HEK293 (cell line): ENCODE measurements around the gene AGAP5.
"Not testable (repeated sequence)": the region's sequence is repeated elsewhere in the genome, so short reads cannot be mapped to it uniquely, and the experiment has no call there.

Experiments
- CTCF ChIA-PET: fragments of 350-600 bp; formaldehyde crosslinking; extraction: SDS; loops from one replicate; lab custom pipeline; 2021; ENCODE audit warnings: antibody characterized with exemption; lab: Yijun Ruan, JAX
- POLR2A ChIA-PET: fragments of 300-600 bp; formaldehyde crosslinking; extraction: SDS; loops from one replicate; lab custom pipeline; 2020; ENCODE audit warnings: antibody characterized with exemption, inconsistent platforms; lab: Yijun Ruan, JAX
- H3K27ac ChIP-seq: fragments of 200-500 bp; sonication (Bioruptor generic); 2 replicates; pipeline ENCODE4 v1.5.1; 2014; ENCODE audit warnings: low read depth, low read length, control low read depth, inconsistent platforms; ENCODE audit errors: extremely low read depth
- H3K36me3 ChIP-seq, 2 experiments: fragments of 200-500 bp in 1 of 2; sonication (Bioruptor generic) in 1 of 2; 1 replicate in 1 of 2; 2 replicates in 1 of 2; pipeline ENCODE4 v1.5.1; 2014 to 2017; ENCODE audit warnings: inconsistent platforms in 2 of 2, low read length in 2 of 2; ENCODE audit not compliant: control insufficient read depth in 2 of 2, insufficient read depth in 1 of 2
- H3K4me1 ChIP-seq: fragments of 200-500 bp; sonication (Bioruptor generic); 2 replicates; pipeline ENCODE4 v1.5.1; 2014; ENCODE audit warnings: mild to moderate bottlenecking, low read length, inconsistent platforms; ENCODE audit not compliant: control insufficient read depth, insufficient read depth
- H3K4me3 ChIP-seq: 2 replicates; pipeline ENCODE4 v1.5.1; 2011; ENCODE audit warnings: low read depth, mild to moderate bottlenecking, control low read depth, low read length, moderate library complexity
- H3K9me3 ChIP-seq: fragments of 200-500 bp; sonication (Bioruptor generic); 2 replicates; pipeline ENCODE4 v1.5.1; 2014; ENCODE audit warnings: low read depth, low read length, inconsistent platforms; ENCODE audit not compliant: control insufficient read depth, insufficient read depth
- BCL11A ChIP-seq: fragments of 450-650 bp; formaldehyde crosslinking; IDR thresholded peaks from 2 replicates; pipeline ENCODE4 v1.5.1; 2016; ENCODE audit warnings: low read depth, missing biosample characterization, missing genetic modification characterization
- GFI1B ChIP-seq: fragments of 450-650 bp; formaldehyde crosslinking; IDR thresholded peaks from 2 replicates; pipeline ENCODE4 v1.5.1; 2016; ENCODE audit warnings: missing biosample characterization, missing genetic modification characterization
- MZF1 ChIP-seq: fragments of 450-650 bp; formaldehyde crosslinking; IDR thresholded peaks from 2 replicates; pipeline ENCODE4 v1.5.1; 2017; ENCODE audit warnings: missing biosample characterization, missing genetic modification characterization, borderline replicate concordance
- OSR2 ChIP-seq: fragments of 450-650 bp; formaldehyde crosslinking; IDR thresholded peaks from 2 replicates; pipeline ENCODE4 v1.5.1; 2016; ENCODE audit warnings: missing biosample characterization, missing genetic modification characterization
- PRDM1 ChIP-seq: fragments of 450-650 bp; formaldehyde crosslinking; IDR thresholded peaks from 2 replicates; pipeline ENCODE4; 2016; ENCODE audit warnings: missing biosample characterization, missing genetic modification characterization
- SP2 ChIP-seq: fragments of 450-650 bp; formaldehyde crosslinking; IDR thresholded peaks from 2 replicates; pipeline ENCODE4 v1.5.1; 2016; ENCODE audit warnings: missing biosample characterization, missing genetic modification characterization
- ZBTB48 ChIP-seq: fragments of 450-650 bp; formaldehyde crosslinking; IDR thresholded peaks from 2 replicates; pipeline ENCODE4 v1.5.1; 2016; ENCODE audit warnings: missing biosample characterization, missing genetic modification characterization
- ZFHX2 ChIP-seq: fragments of 450-650 bp; formaldehyde crosslinking; conservative IDR thresholded peaks from 2 replicates; pipeline ENCODE4 v1.5.1; 2016; ENCODE audit warnings: missing biosample characterization, missing genetic modification characterization
- ZFP69B ChIP-seq: fragments of 450-650 bp; formaldehyde crosslinking; IDR thresholded peaks from 2 replicates; pipeline ENCODE4 v1.5.1; 2016; ENCODE audit warnings: missing biosample characterization, missing genetic modification characterization
- ZNF146 ChIP-seq: fragments of 450-650 bp; formaldehyde crosslinking; IDR thresholded peaks from 2 replicates; pipeline ENCODE4 v1.5.1; 2016; ENCODE audit warnings: missing biosample characterization, missing genetic modification characterization
- ZNF24 ChIP-seq: fragments of 450-650 bp; formaldehyde crosslinking; IDR thresholded peaks from 2 replicates; pipeline ENCODE4 v1.5.1; 2016; ENCODE audit warnings: missing biosample characterization, missing genetic modification characterization
- ZNF341 ChIP-seq: fragments of 450-650 bp; formaldehyde crosslinking; IDR thresholded peaks from 2 replicates; pipeline ENCODE4; 2016; ENCODE audit warnings: low read depth, missing biosample characterization, missing genetic modification characterization
- ZNF473 ChIP-seq: fragments of 450-650 bp; formaldehyde crosslinking; IDR thresholded peaks from 2 replicates; pipeline ENCODE4 v1.5.1; 2017; ENCODE audit warnings: missing biosample characterization, missing genetic modification characterization
- ZNF560 ChIP-seq: fragments of 450-650 bp; formaldehyde crosslinking; IDR thresholded peaks from 2 replicates; pipeline ENCODE4 v1.5.1; 2017; ENCODE audit warnings: missing biosample characterization, missing genetic modification characterization, borderline replicate concordance
- ZNF561 ChIP-seq: fragments of 450-650 bp; IDR thresholded peaks from 2 replicates; pipeline ENCODE4 v1.5.1; 2018; ENCODE audit warnings: missing biosample characterization, missing genetic modification characterization, borderline replicate concordance
- ZNF600 ChIP-seq: fragments of 450-650 bp; formaldehyde crosslinking; IDR thresholded peaks from 2 replicates; pipeline ENCODE4 v1.5.1; 2016; ENCODE audit warnings: missing biosample characterization, missing genetic modification characterization
- ZNF777 ChIP-seq: fragments of 450-650 bp; formaldehyde crosslinking; IDR thresholded peaks from 2 replicates; pipeline ENCODE4 v1.5.1; 2017; ENCODE audit warnings: missing biosample characterization, missing genetic modification characterization, borderline replicate concordance
- TF ChIP-seq, protein P1 (sequence below): fragments of 450-650 bp; formaldehyde crosslinking; IDR thresholded peaks from 2 replicates; pipeline ENCODE4 v1.5.1; 2017; ENCODE audit warnings: missing biosample characterization, missing genetic modification characterization
- TF ChIP-seq, protein P2 (sequence below): fragments of 450-650 bp; formaldehyde crosslinking; IDR thresholded peaks from 2 replicates; pipeline ENCODE4 v1.5.1; 2016; ENCODE audit warnings: missing biosample characterization, missing genetic modification characterization
- TF ChIP-seq, protein P3 (sequence below): fragments of 450-650 bp; formaldehyde crosslinking; IDR thresholded peaks from 2 replicates; pipeline ENCODE4 v1.5.1; 2017; ENCODE audit warnings: missing biosample characterization, missing genetic modification characterization
- TF ChIP-seq, protein P4 (sequence below): fragments of 450-650 bp; formaldehyde crosslinking; IDR thresholded peaks from 2 replicates; pipeline ENCODE4 v1.5.1; 2016; ENCODE audit warnings: missing biosample characterization, missing genetic modification characterization

AGAP5 gene

DNA sequence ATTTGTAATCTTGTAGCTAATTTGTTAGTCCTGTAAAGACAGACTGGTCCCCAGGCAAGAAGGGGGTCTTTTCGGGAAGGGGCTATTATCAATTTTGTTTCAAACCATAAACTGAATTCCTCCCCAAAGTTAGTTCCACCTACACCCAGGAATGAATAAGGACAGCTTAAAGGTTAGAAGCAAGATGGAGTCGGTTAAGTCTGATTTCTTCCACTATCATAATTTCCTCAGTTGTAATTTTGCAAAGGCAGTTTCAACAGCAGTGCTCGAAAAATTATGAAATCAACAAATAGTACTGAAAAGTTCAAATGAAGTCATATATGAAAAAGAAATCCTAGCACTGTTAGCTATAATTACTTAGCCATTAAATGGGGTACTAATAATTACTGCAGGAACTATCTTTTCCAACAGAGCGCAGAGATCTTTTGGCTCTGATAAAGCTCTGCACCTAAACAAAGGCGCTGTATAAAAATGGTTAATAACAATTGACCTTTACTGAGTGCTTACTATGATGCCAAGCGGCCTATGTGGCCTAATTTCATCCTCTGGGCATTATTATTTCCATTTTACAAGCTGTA, 45.5 kb upstream of the AGAP5 start (continued):
- no peak for TF ChIP-seq ZBTB48
- TF ChIP-seq ZNF561 (tag by site-specific recombination): no peak
- TF ChIP-seq, protein P1, sequence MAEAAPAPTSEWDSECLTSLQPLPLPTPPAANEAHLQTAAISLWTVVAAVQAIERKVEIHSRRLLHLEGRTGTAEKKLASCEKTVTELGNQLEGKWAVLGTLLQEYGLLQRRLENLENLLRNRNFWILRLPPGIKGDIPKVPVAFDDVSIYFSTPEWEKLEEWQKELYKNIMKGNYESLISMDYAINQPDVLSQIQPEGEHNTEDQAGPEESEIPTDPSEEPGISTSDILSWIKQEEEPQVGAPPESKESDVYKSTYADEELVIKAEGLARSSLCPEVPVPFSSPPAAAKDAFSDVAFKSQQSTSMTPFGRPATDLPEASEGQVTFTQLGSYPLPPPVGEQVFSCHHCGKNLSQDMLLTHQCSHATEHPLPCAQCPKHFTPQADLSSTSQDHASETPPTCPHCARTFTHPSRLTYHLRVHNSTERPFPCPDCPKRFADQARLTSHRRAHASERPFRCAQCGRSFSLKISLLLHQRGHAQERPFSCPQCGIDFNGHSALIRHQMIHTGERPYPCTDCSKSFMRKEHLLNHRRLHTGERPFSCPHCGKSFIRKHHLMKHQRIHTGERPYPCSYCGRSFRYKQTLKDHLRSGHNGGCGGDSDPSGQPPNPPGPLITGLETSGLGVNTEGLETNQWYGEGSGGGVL (tag by site-specific recombination): no peak
- no peak for TF ChIP-seq ZNF146
- no peak for TF ChIP-seq PRDM1 (tag by site-specific recombination)

DNA sequence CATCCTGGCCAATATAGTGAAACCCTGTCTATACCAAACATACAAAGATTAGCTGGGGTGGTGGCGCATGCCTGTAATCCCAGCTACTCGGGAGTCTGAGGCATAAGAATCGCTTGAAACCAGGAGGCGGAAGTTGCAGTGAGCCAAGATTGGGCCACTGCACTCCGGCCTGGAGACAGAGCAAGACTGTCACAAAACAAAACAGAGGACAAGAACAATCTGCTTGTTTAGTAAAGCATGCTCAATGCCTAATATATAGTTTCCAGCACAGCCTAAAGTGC, 44.5 kb upstream of the AGAP5 start:
- H3K4me3 ChIP-seq: no peak overlapping the region
- CTCF ChIA-PET: no interaction called here

DNA sequence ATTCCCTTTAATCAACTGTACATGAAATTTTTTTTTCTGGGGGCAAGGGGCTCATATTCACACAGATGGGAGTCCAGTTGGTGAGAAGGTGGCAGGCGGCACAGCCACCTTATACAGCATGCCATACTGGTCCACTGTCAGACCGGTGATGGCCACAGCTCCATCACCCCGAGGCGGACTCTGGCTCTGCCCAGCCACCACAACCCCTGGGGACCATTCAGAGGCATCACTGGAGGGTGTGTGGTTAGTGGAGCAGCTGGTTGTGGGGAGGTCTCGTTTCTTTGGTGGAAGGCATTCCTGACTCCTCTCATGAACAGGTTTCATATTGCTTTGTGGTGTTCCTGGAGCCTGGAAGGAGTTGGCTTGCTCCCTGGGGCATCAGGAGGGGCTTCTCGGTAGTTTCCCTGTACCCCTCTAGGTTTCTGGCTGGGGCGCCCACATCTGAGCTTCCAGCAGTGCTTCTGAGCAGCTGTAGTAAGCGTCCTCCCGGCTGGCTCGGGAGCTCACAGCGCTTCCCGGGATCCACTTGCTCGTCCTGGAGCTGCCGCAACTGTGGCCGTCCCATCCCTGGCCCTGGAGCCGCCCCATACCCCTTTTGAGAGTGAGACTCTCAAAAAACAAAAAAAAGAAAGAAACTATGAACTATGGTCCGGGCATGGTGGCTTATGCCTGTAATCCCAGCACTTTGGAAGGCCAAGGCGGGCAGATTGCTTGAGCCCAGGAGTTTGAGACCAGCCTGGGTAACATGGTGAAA, 42.8 kb upstream of the AGAP5 start:
- H3K4me1 ChIP-seq, H3K27ac ChIP-seq, H3K4me3 ChIP-seq, H3K9me3 ChIP-seq: not testable (repeated sequence)
- CTCF ChIA-PET: interaction anchor here (0.6 kb wide), 1 partner anchor 277 kb away, joined by 3 read pairs; no protein-coding TSS in a partner anchor
- peaks cover 0 to 12% of the 10 kb centered on the region in 2 experiments; a peak in 2 of 3 replicates for H3K36me3 ChIP-seq
- POLR2A ChIA-PET: interaction anchor here (0.6 to 5.4 kb wide), 3 partner anchors 10 to 139 kb away, joined by 3 to 48 read pairs (median 3); no protein-coding TSS in a partner anchor

More for the DNA sequence above, 44.5 kb upstream of the AGAP5 start:
- no peak for TF ChIP-seq ZNF600 (tag by site-specific recombination)
- TF ChIP-seq, protein P2, sequence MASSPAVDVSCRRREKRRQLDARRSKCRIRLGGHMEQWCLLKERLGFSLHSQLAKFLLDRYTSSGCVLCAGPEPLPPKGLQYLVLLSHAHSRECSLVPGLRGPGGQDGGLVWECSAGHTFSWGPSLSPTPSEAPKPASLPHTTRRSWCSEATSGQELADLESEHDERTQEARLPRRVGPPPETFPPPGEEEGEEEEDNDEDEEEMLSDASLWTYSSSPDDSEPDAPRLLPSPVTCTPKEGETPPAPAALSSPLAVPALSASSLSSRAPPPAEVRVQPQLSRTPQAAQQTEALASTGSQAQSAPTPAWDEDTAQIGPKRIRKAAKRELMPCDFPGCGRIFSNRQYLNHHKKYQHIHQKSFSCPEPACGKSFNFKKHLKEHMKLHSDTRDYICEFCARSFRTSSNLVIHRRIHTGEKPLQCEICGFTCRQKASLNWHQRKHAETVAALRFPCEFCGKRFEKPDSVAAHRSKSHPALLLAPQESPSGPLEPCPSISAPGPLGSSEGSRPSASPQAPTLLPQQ (tag by site-specific recombination): no peak
- no peak for TF ChIP-seq OSR2
- TF ChIP-seq ZNF341: no peak
- no peak for TF ChIP-seq ZNF24 (tag by site-specific recombination)
- TF ChIP-seq SP2 (tag by site-specific recombination): no peak
- no peak for TF ChIP-seq ZFP69B
- TF ChIP-seq BCL11A (tag by site-specific recombination): no peak
- TF ChIP-seq ZNF777 (tag by site-specific recombination): no peak
- TF ChIP-seq ZFHX2 (tag by site-specific recombination): no peak
- TF ChIP-seq ZNF560 (tag by site-specific recombination): no peak
- H3K27ac ChIP-seq: no peak overlapping the region
- POLR2A ChIA-PET: interaction anchor here (1.1 to 5.4 kb wide), 4 partner anchors 8 to 268 kb away, joined by 3 to 48 read pairs (median 14); a partner anchor contains a TSS
- peaks cover 4 to 22% of the 10 kb centered on the region in 2 experiments; a peak in 2 of 3 replicates for H3K36me3 ChIP-seq
- H3K9me3 ChIP-seq: no peaks in the 10 kb centered on the region
- H3K4me1 ChIP-seq: no peaks in the 10 kb centered on the region

DNA sequence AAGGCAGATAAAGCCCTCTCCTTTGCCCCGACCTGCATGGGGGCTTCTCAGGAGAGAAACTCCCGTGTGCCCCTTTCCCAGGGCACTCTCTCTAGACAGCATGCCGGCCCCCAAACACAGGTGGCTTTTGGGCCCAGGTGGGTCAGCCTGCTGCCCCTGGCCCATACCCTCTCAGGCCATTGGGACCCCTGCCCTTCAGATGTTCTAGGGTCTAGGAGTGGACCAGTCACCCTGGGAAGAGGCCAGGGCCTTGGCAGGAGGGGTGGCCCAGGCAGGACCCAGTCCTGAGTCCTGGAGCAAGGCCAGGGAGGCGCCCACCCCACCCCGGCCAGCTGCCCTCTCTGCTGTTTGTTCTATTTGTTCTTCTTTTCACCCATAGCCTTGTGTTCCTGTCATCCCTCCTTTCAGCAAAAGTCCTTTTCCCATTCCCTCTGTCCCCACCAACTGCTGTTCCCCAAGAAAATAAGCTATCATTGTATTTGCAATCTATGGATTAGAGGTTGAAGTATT, 36.9 kb upstream of the AGAP5 start:
- TF ChIP-seq, protein P3, sequence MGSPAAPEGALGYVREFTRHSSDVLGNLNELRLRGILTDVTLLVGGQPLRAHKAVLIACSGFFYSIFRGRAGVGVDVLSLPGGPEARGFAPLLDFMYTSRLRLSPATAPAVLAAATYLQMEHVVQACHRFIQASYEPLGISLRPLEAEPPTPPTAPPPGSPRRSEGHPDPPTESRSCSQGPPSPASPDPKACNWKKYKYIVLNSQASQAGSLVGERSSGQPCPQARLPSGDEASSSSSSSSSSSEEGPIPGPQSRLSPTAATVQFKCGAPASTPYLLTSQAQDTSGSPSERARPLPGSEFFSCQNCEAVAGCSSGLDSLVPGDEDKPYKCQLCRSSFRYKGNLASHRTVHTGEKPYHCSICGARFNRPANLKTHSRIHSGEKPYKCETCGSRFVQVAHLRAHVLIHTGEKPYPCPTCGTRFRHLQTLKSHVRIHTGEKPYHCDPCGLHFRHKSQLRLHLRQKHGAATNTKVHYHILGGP: no peak
- TF ChIP-seq ZNF473 (tag by site-specific recombination) (no peak), MZF1 (tag by site-specific recombination) (no peak), PRDM1 (tag by site-specific recombination) (no peak), GFI1B (tag by site-specific recombination) (no peak)
- TF ChIP-seq, protein P4, sequence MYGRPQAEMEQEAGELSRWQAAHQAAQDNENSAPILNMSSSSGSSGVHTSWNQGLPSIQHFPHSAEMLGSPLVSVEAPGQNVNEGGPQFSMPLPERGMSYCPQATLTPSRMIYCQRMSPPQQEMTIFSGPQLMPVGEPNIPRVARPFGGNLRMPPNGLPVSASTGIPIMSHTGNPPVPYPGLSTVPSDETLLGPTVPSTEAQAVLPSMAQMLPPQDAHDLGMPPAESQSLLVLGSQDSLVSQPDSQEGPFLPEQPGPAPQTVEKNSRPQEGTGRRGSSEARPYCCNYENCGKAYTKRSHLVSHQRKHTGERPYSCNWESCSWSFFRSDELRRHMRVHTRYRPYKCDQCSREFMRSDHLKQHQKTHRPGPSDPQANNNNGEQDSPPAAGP (tag by site-specific recombination): no peak
- Histone ChIP-seq H3K27ac (no peak overlapping the region), H3K36me3 (peaks cover 0 to 28% of the 10 kb centered on the region in 2 experiments; a peak in 2 of 3 replicates), H3K4me3 (no peak overlapping the region), H3K4me1 (no peaks in the 10 kb centered on the region), H3K9me3 (no peaks in the 10 kb centered on the region)
- ChIA-PET POLR2A (interaction anchor here (2.6 kb wide), 1 partner anchor 9 kb away, joined by 11 read pairs; the partner anchor contains the start of gene SEC24C), CTCF (no interaction called here)
